GM12874 (cell line): ENCODE results near the gene CDHR3.

Experiments
- CTCF ChIP-seq: IDR thresholded peaks from 2 replicates; pipeline ENCODE4 v1.5.1; 2011; ENCODE audit warnings: low read depth, mild to moderate bottlenecking, control low read depth, low read length, moderate library complexity; ENCODE audit not compliant: insufficient read depth

Gene CDHR3

GRCh38 chr7:105989191-105989590, 26.1 kb downstream of the CDHR3 start:
- TF ChIP-seq CTCF: no peak

- TF ChIP-seq CTCF: no peak
These were observed 26.6 kb downstream of the CDHR3 start for GRCh38 chr7:105989686-105990085.

DNA sequence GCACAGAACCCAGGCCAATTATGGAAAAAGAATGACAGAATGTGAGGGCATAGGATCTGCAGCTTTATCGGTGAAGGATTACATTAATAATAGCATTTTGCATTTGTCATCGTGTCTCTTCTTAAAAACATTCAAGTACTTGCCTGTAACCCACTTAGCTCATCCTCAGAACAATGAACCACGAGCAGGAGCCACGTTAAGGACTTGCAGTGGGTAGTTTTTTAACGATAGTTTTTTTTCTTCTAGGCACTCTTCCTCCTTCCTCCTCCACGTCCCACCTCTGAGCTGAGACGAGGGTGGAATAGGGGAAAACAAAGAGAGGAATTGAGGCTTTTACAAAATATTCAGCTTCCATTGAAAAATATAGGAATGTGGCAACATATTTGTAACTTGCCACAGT, 27.1 kb downstream of the CDHR3 start:
- TF ChIP-seq CTCF: no peak

GRCh38 chr7:105990727-105991453, 27.8 kb downstream of the CDHR3 start:
- no peak for TF ChIP-seq CTCF

DNA sequence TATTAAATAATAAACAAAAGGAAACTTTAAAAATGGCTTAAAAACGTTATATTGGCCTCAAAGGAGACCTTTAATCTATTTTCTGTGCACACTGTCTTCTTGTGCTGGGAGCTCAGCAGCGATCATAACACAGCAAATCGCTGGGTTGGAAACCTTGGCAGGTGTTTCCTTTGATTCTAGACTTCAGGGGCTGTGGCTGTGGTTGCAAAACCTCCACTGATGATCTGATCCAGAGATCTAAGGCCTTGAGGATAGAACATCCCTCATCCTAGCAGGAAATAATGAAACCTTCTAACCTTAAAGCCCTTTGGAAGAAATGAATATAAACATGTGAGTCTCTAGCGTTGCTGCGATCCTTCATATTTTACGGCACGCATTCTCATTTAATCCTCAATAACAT, 29.8 kb downstream of the CDHR3 start:
- TF ChIP-seq CTCF: no peak

DNA sequence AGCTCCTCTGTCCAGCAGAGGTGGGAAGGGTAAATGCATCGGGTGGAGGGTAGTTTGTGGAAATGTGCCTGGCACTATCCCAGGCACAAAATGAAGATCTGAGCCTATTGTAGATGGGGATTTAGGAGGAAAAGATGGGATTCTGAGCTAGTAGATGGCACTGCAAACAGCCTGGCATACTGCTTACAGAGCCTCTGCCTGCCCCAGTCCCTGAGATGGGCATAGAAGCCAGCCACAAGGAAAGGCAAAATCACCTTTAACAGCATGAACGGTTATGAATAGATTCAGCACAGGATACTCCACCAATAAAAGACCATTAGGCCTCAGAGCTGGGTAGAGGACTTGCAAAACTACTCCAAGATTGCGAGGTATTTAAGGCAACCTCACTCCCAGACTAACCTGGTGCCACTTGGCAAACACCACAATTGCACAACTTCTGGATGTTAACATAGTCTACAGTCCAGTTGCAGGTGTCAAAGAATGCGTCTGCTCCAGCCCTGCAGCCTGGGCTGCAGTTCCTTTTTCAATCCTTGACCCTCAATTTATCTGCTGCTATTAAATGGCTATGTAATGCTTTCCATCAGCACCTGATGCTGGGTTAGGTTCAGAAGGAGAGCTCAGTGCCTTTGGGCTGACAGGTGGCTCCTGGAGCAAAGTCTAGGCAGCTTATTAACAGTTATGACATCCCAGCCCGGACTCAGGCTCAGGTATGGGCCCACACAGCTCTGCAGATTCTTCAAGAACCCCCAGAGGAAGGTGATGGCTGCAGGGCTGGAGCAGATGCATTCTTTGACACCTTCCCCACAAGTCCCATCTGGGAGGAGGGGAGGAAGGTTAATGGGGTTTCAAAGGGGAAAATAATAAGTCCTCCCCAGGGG, 34.0 kb downstream of the CDHR3 start:
- TF ChIP-seq CTCF: no peak

GRCh38 chr7:105999256-105999655, 36.2 kb downstream of the CDHR3 start:
- TF ChIP-seq CTCF: no peak
